Prostate gland (tissue), 2 donors: ENCODE measurements around the gene ZNFX1.

ENCODE experiments used
- POLR2A ChIP-seq: fragments of 450-650 bp; IDR thresholded peaks from one replicate; pipeline ENCODE4 v1.6.1; 2016; ENCODE audit warnings: antibody characterized with exemption, mild to moderate bottlenecking
- POLR2AphosphoS5 ChIP-seq: sonication (generic); formaldehyde crosslinking; IDR thresholded peaks from one replicate; pipeline ENCODE4 v1.6.1; 2017; ENCODE audit warnings: antibody characterized with exemption
- TF ChIP-seq, protein P1 (sequence below), 4 experiments: fragments of 200-600 bp in 2 of 4; fragments of 450-650 bp in 2 of 4; sonication (generic) in 2 of 4; IDR thresholded peaks; 1 replicate in 3 of 4; 2 replicates in 1 of 4; pipeline ENCODE4 v1.5.1; 2016 to 2019; ENCODE audit warnings: antibody characterized with exemption in 4 of 4, mild to moderate bottlenecking in 2 of 4, moderate library complexity in 2 of 4

DNA sequence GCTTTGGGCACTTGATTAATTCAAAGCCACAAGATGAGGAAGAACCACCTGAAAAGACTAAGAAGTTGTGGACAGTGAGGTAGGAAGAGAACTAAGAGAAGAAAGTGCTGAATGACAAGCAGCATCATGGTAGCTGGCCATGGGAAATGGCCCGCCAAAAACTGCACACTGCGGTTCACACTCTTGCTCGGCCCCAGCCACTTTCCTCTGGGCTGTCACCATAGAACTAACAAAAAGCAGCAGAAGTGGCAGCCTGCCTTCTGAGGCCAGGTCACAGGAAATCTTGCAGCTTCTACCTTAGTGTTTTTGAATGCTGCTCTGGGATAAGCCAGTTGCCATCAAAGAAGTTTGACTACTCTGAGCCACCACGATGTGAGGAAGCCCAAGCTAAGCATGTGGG, 34.8 kb upstream of the ZNFX1 start:
- TF ChIP-seq, protein P1, sequence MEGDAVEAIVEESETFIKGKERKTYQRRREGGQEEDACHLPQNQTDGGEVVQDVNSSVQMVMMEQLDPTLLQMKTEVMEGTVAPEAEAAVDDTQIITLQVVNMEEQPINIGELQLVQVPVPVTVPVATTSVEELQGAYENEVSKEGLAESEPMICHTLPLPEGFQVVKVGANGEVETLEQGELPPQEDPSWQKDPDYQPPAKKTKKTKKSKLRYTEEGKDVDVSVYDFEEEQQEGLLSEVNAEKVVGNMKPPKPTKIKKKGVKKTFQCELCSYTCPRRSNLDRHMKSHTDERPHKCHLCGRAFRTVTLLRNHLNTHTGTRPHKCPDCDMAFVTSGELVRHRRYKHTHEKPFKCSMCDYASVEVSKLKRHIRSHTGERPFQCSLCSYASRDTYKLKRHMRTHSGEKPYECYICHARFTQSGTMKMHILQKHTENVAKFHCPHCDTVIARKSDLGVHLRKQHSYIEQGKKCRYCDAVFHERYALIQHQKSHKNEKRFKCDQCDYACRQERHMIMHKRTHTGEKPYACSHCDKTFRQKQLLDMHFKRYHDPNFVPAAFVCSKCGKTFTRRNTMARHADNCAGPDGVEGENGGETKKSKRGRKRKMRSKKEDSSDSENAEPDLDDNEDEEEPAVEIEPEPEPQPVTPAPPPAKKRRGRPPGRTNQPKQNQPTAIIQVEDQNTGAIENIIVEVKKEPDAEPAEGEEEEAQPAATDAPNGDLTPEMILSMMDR (IDR thresholded peaks at IDR 0.05) = no peak
- TF ChIP-seq POLR2A (no peak), POLR2AphosphoS5 (no peak)
